H1 (cell line): ENCODE results near the gene PALD1.

Experiments
- EP300 ChIP-seq, 2 experiments: IDR thresholded peaks; 1 replicate in 1 of 2; 2 replicates in 1 of 2; pipeline ENCODE4 v1.6.1; 2011 to 2012; ENCODE audit warnings: low read depth in 2 of 2, low read length in 2 of 2, mild to moderate bottlenecking in 2 of 2, borderline replicate concordance in 1 of 2, inconsistent platforms in 1 of 2, moderate library complexity in 1 of 2
- YY1 ChIP-seq: IDR thresholded peaks from 2 replicates; pipeline ENCODE4 v1.6.1; 2011; ENCODE audit warnings: low read depth, mild to moderate bottlenecking, low read length
- ZNF274 ChIP-seq: IDR thresholded peaks from 2 replicates; pipeline ENCODE4 v1.7.0; 2012; ENCODE audit warnings: low read length, borderline replicate concordance; ENCODE audit errors: extremely low read depth

GRCh38 chr10:70566515-70567290 lies 88.1 kb downstream of the PALD1 start:
- no peak for TF ChIP-seq ZNF274
- TF ChIP-seq EP300 (IDR thresholded peaks at IDR 0.05; ENCODE audit: borderline replicate concordance in 1 of 2, low read depth in 2 of 2, low read length in 2 of 2): no peak
- no peak for TF ChIP-seq YY1
